SK-N-SH treated with all-trans-retinoic acid at 6 μM for 48 hours (cell line): Measurements from ENCODE around the gene TOM1.

Experiments
- ATAC-seq: fragments of 200-7000 bp; cut with Tn5 transposase; 3 replicates; pipeline ENCODE4 v1.9.1; 2020; ENCODE audit warnings: mild to moderate bottlenecking, moderate library complexity
- ARNTL ChIP-seq: fragments of 450-650 bp; formaldehyde crosslinking; IDR thresholded peaks from 2 replicates; pipeline ENCODE4 v1.5.0; 2020; ENCODE audit warnings: low read depth, mild to moderate bottlenecking, moderate library complexity, borderline replicate concordance
- CSDC2 ChIP-seq: fragments of 250-450 bp; sonication (Bioruptor Pico); IDR thresholded peaks from 2 replicates; pipeline ENCODE4 v1.5.0; 2020; ENCODE audit warnings: mild to moderate bottlenecking, moderate library complexity
- ESRRG ChIP-seq: fragments of 250-450 bp; sonication (Bioruptor Pico); IDR thresholded peaks from 2 replicates; pipeline ENCODE4 v1.6.1; 2021; ENCODE audit warnings: mild to moderate bottlenecking
- GLIS3 ChIP-seq: fragments of 250-450 bp; sonication (Bioruptor Pico); IDR thresholded peaks from 2 replicates; pipeline ENCODE4 v1.5.0; 2020; ENCODE audit warnings: mild to moderate bottlenecking, moderate library complexity
- ISL1 ChIP-seq: fragments of 250-450 bp; sonication (Bioruptor Pico); IDR thresholded peaks from 2 replicates; pipeline ENCODE4 v2.1.2; 2022; ENCODE audit warnings: mild to moderate bottlenecking, moderate library complexity
- OSR1 ChIP-seq: fragments of 250-450 bp; sonication (Bioruptor Pico); IDR thresholded peaks from 2 replicates; pipeline ENCODE4 v1.8.0; 2022; ENCODE audit warnings: moderate library complexity, mild to moderate bottlenecking, inconsistent platforms
- PPARA ChIP-seq: fragments of 250-450 bp; sonication (Bioruptor Pico); IDR thresholded peaks from 2 replicates; pipeline ENCODE4 v1.5.0; 2020; ENCODE audit warnings: mild to moderate bottlenecking, borderline replicate concordance
- RARB ChIP-seq: fragments of 250-450 bp; sonication (Bioruptor Pico); IDR thresholded peaks from 2 replicates; pipeline ENCODE4 v1.8.0; 2021; ENCODE audit warnings: mild to moderate bottlenecking, moderate library complexity
- SNAI2 ChIP-seq: fragments of 250-450 bp; sonication (Bioruptor Pico); IDR thresholded peaks from 2 replicates; pipeline ENCODE4 v1.5.0; 2020; ENCODE audit warnings: mild to moderate bottlenecking, moderate library complexity
- TOX ChIP-seq: fragments of 250-450 bp; sonication (Bioruptor Pico); IDR thresholded peaks from 2 replicates; pipeline ENCODE4 v1.8.0; 2021; ENCODE audit warnings: mild to moderate bottlenecking, moderate library complexity, borderline replicate concordance
- ZC3H10 ChIP-seq: fragments of 250-450 bp; sonication (Bioruptor Pico); IDR thresholded peaks from 2 replicates; pipeline ENCODE4 v1.5.1; 2021; ENCODE audit warnings: mild to moderate bottlenecking, moderate library complexity
- ZFP3 ChIP-seq: fragments of 250-450 bp; sonication (Bioruptor Pico); IDR thresholded peaks from 2 replicates; pipeline ENCODE4 v1.5.0; 2020; ENCODE audit warnings: mild to moderate bottlenecking, moderate library complexity
- ZFP30 ChIP-seq: fragments of 450-650 bp; formaldehyde crosslinking; IDR thresholded peaks from 2 replicates; pipeline ENCODE4 v1.5.0; 2022; ENCODE audit warnings: mild to moderate bottlenecking, moderate library complexity
- ZNF70 ChIP-seq: fragments of 450-650 bp; formaldehyde crosslinking; IDR thresholded peaks from 2 replicates; pipeline ENCODE4 v1.5.0; 2020; ENCODE audit warnings: mild to moderate bottlenecking, moderate library complexity
- TF ChIP-seq, protein P1 (sequence below): fragments of 250-450 bp; sonication (Bioruptor Pico); IDR thresholded peaks from 2 replicates; pipeline ENCODE4 v1.8.0; 2021; ENCODE audit warnings: low read depth, mild to moderate bottlenecking, moderate library complexity, borderline replicate concordance
- TF ChIP-seq, protein P2 (sequence below): fragments of 250-450 bp; sonication (Bioruptor Pico); IDR thresholded peaks from 2 replicates; pipeline ENCODE4 v1.5.1; 2020; ENCODE audit warnings: low read depth, mild to moderate bottlenecking, moderate library complexity
- TF ChIP-seq, protein P3 (sequence below): fragments of 250-450 bp; sonication (Bioruptor Pico); IDR thresholded peaks from 2 replicates; pipeline ENCODE4 v1.5.0; 2020; ENCODE audit warnings: mild to moderate bottlenecking, moderate library complexity

TOM1 gene

DNA sequence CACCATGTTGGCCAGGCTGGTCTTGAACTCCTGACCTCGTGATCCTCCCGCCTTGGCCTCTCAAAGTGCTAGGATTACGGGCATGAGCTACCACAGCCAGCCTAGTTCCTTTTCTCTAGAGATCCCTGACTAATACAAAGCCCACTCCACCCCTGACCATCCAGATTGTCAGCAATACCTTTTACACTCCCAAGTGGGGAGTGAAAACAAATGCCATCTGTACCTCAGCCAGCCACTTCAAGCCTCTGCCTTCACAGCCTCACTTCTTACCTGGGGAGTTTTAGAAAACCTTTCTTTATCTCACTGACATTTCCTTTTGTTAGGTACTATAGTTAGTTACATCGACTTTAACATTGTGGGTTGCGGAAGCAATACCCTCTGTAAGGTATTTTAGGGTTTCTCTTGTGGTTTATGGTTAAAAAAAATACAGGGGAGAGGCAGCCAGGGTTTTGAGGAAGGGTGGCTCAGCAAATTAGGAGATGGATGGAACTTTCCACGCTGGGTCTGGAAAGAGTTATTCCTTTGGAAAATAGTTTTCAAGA is 8.9 kb downstream of the TOM1 start (continued):
- TF ChIP-seq, protein P1, sequence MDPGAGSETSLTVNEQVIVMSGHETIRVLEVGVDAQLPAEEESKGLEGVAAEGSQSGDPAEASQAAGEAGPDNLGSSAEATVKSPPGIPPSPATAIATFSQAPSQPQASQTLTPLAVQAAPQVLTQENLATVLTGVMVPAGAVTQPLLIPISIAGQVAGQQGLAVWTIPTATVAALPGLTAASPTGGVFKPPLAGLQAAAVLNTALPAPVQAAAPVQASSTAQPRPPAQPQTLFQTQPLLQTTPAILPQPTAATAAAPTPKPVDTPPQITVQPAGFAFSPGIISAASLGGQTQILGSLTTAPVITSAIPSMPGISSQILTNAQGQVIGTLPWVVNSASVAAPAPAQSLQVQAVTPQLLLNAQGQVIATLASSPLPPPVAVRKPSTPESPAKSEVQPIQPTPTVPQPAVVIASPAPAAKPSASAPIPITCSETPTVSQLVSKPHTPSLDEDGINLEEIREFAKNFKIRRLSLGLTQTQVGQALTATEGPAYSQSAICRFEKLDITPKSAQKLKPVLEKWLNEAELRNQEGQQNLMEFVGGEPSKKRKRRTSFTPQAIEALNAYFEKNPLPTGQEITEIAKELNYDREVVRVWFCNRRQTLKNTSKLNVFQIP (CRISPR knock-in tag), result no peak
- no peak for TF ChIP-seq ZFP30 (CRISPR knock-in tag)

DNA sequence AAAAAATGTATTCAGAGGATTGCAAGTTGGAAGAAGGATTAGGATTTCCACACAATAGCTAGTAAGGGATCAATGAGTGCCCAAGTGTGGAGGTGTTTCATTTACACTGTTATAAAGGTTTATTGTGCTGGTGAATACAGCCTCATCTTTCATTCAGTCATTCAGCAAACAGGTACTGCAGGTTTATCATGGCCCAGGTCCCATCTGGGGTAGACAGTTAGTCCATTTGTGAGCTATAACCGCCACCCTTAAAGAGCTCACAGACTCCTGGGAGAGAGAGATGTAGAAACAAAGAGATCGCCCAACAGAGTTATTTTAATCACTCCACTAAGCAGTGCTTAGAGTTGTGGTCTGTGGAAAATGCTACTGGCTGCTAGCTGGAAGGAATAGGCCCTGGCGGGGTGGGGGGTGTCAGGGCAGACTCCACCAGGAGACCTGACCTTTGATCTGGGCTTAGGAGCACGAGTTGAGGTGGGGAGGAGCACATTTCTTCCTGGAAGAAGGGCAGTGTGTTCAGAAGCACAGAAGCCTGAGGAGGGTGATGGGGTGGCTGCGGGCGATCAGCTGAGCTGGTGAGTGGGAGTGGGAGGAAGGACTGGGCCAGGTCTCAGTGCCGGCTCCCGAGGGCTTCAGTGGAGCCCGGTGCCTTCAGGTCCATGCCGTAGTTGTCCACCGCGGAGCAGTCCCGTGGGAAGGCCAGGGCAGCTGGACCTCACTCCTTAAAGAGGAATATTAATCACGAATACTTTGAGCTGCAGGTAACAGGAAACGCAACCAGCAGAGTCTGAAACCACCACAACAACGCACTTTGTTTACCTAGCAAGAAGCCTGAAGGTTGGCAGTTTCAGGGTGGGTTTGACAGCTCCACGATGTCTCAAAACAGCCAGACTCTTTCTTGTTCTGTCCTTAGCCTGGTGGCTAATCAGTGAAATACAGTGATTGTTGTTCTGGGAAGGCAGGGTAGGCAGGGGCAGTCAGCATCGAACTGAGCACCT is 11.2 kb downstream of the TOM1 start:
- TF ChIP-seq ISL1 (CRISPR knock-in tag), result no peak
- no peak for ATAC-seq

DNA sequence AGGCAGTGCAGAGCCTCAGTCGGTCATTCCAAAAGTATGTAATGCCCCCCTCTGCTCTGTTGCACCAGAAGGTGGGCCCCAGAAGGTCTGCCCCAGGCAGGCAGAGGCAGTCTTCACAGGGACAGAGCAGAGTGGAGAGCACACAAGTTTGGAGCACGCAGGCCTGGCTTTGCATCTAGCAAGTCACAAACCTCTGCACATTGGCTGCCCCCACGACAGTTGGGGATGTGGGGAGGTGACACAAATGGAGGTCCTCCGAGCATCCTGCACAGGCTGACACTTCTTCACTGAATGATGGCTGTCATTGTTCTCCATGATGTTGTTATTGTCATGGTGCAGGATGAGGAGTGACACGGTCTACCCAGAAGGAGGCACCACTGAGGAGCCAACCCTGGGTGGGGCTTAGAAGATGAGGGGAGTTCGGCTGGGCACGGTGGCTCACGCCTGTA is 11.9 kb downstream of the TOM1 start:
- TF ChIP-seq OSR1 (CRISPR knock-in tag), result no peak
- TF ChIP-seq ESRRG, result no peak
- no peak for ATAC-seq

DNA sequence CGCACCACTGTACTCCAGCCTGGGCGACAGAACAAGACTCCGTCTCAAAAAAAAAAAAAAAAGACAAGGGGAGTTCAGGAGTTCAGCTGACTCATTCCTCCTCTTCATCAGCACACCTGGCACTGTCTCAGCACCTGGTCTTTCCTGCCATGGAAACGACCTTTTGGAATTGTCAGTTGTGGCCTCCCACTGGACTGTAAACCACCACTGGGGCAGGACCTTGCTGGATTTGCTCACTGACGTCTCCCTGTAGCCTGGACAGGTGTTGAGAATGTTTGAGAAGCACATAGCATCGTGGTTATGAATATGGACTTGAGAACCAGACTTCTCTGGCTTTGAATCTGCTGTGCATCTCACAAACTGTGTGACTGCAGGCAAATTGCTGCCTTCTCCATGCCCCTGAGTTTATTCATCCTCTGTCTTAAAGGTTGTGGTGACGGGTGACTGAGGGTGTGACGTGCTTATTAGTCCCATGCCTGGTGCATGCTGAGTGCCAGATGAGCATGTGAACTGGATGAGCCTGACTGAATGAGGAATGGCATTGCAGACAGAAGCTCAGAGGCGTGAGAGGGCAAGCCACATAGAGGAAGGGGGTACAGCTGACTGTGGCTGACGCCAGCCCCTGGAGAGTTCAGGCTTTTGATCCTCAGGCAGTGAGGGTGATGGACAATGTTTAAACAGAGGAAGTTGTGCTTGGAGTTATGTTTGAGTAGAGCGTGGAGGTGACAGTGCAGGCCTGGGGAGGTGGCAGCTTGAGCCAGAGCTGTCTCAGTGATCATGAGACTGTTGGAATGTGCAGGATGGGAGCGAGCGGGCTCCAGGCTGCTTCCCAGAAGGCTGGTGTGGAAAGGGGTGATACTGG is 12.7 kb downstream of the TOM1 start:
- no peak; the same call in 1 of the 3 replicates for ATAC-seq
- TF ChIP-seq, protein P2, sequence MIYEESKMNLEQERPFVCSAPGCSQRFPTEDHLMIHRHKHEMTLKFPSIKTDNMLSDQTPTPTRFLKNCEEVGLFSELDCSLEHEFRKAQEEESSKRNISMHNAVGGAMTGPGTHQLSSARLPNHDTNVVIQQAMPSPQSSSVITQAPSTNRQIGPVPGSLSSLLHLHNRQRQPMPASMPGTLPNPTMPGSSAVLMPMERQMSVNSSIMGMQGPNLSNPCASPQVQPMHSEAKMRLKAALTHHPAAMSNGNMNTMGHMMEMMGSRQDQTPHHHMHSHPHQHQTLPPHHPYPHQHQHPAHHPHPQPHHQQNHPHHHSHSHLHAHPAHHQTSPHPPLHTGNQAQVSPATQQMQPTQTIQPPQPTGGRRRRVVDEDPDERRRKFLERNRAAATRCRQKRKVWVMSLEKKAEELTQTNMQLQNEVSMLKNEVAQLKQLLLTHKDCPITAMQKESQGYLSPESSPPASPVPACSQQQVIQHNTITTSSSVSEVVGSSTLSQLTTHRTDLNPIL, result no peak
- TF ChIP-seq SNAI2 (CRISPR knock-in tag) (no peak), ZFP30 (CRISPR knock-in tag) (no peak), ZNF70 (CRISPR knock-in tag) (no peak), CSDC2 (no peak), OSR1 (CRISPR knock-in tag) (no peak), TOX (CRISPR knock-in tag) (no peak), PPARA (no peak), RARB (CRISPR knock-in tag) (no peak), ZC3H10 (CRISPR knock-in tag) (no peak), ARNTL (CRISPR knock-in tag) (no peak), GLIS3 (no peak)
- TF ChIP-seq, protein P1 (CRISPR knock-in tag), result no peak

DNA sequence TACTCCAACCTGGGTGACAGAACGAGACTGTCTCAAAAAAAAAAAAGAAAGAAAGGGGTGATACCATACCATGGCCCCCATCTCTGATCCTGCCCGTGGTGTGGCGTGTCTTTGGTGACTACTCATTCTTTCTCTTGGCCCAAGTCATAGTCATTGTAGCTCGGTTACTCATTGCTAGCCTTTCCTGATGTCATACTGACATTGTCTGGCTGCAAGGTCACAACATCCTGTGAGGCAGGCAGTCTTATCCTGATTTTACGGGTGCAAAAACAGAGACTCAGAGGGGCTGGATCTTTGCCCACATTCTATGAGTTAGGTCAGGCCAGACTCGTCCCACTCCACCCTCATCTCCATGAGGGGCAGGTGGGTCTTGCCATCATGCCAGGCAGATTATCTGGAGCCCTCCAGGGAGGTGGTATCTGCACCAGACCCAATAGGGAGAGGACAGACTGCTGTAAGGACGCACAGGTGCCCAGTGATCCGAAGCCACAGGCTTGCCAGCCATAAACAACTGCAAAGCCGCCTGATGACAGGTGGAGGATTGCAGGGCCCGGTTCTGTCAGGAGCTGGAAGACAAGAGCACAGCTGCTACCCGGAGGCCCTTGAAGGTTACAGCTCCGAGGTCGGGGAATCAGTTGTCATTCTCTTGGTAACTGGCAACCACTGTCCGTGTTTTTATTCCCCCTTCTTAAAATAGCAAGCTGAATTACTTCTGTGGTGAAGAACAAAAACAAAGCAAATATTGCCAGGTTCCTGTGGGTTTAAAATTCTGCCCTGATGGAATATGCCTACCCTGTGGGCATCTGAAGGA is 13.8 kb downstream of the TOM1 start:
- TF ChIP-seq, protein P1 (CRISPR knock-in tag), result no peak
- TF ChIP-seq PPARA (no peak), ZFP3 (CRISPR knock-in tag) (no peak), ISL1 (CRISPR knock-in tag) (no peak)
- TF ChIP-seq, protein P3, sequence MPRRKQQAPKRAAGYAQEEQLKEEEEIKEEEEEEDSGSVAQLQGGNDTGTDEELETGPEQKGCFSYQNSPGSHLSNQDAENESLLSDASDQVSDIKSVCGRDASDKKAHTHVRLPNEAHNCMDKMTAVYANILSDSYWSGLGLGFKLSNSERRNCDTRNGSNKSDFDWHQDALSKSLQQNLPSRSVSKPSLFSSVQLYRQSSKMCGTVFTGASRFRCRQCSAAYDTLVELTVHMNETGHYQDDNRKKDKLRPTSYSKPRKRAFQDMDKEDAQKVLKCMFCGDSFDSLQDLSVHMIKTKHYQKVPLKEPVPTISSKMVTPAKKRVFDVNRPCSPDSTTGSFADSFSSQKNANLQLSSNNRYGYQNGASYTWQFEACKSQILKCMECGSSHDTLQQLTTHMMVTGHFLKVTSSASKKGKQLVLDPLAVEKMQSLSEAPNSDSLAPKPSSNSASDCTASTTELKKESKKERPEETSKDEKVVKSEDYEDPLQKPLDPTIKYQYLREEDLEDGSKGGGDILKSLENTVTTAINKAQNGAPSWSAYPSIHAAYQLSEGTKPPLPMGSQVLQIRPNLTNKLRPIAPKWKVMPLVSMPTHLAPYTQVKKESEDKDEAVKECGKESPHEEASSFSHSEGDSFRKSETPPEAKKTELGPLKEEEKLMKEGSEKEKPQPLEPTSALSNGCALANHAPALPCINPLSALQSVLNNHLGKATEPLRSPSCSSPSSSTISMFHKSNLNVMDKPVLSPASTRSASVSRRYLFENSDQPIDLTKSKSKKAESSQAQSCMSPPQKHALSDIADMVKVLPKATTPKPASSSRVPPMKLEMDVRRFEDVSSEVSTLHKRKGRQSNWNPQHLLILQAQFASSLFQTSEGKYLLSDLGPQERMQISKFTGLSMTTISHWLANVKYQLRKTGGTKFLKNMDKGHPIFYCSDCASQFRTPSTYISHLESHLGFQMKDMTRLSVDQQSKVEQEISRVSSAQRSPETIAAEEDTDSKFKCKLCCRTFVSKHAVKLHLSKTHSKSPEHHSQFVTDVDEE (CRISPR knock-in tag), result no peak
- ATAC-seq, result peak; percentile 67
